Stomach (tissue), 4 donors: ENCODE results near the gene WDR7.

ENCODE experiments used
- CTCF ChIP-seq, 7 experiments: fragments of 450-650 bp in 4 of 7; fragments of 200-600 bp in 3 of 7; sonication (generic) in 3 of 7; IDR thresholded peaks; one replicate each; pipeline ENCODE4 v1.5.1; 2016 to 2019; ENCODE audit warnings: antibody characterized with exemption in 7 of 7, control low read depth in 2 of 7, mild to moderate bottlenecking in 1 of 7
- POLR2AphosphoS5 ChIP-seq, 3 donors: sonication (generic); formaldehyde crosslinking; IDR thresholded peaks; one replicate each; pipeline ENCODE4 v1.6.1; 2016; ENCODE audit warnings: antibody characterized with exemption in 3 of 3

- TF ChIP-seq POLR2AphosphoS5 (IDR thresholded peaks at IDR 0.05), result no peak
- TF ChIP-seq CTCF (IDR thresholded peaks at IDR 0.05), result no peak
Observed at GRCh38 chr18:56937874-56938430, 286.8 kb downstream of the WDR7 start.
